GM20431 (cell line): ENCODE results near the gene FNDC5.

Source experiments
- in situ Hi-C: fragments of 300-500 bp; cut with MseI, MboI; formaldehyde crosslinking; loops from one replicate; pipeline ENCODE4 v1.15.0; 2020; ENCODE audit warnings: low sequenced_read_pairs; ENCODE audit not compliant: unreplicated experiment

The FNDC5 gene

GRCh38 chr1:32825181-32825580 is 45.5 kb downstream of the FNDC5 start:
- in situ Hi-C loops = no loop called here

GRCh38 chr1:32818804-32819541 is 51.7 kb downstream of the FNDC5 start:
- in situ Hi-C loops = no loop called here

- in situ Hi-C loops = no loop called here
Observed at GRCh38 chr1:32817815-32818786, 52.6 kb downstream of the FNDC5 start.

GRCh38 chr1:32817159-32817814 is 53.4 kb downstream of the FNDC5 start, which contains the start of the genes S100PBP and YARS1:
S100PBP (plus strand) TSS chr1:32817653; CDS start chr1:32826100, 8,447 bp downstream.
YARS1 (minus strand) TSS chr1:32817358; CDS start chr1:32817244, 114 bp downstream.
- in situ Hi-C loops = no loop called here

GRCh38 chr1:32816676-32817158 is 54.0 kb downstream of the FNDC5 start:
- in situ Hi-C loops = no loop called here

GRCh38 chr1:32813941-32814739 is 56.6 kb downstream of the FNDC5 start:
- in situ Hi-C loops = no loop called here
